GM18517 (cell line): ENCODE results near the gene REL.
"Not testable (repeated sequence)": the region's sequence is repeated elsewhere in the genome, so short reads cannot be mapped to it uniquely, and the experiment has no call there.

Experiments
- ATAC-seq: cut with Tn5 transposase; IDR thresholded peaks from one replicate; pipeline ENCODE4 v1.9.1; 2021; ENCODE audit warnings: mild to moderate bottlenecking, moderate library complexity; ENCODE audit not compliant: unreplicated experiment

REL gene

DNA sequence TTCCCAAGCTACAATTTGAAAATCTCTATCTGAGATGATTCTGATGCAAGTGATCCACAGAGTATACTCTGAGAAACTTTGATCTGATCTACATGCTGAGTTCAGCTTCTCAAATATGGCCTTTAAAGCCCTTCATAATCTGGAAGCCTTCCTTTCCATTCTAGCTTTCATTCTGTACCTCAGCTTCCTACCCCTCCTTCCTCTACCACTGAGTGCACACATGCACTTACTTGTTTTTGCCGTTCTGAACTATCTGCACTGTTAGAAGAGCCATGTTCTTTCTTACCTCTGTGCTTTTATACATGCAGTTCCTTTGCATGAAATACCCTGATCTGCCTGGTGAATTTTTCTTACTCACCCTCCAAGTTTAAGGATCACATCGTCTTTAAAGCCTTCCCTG is 25.0 kb downstream of the REL start:
- no peak for ATAC-seq

DNA sequence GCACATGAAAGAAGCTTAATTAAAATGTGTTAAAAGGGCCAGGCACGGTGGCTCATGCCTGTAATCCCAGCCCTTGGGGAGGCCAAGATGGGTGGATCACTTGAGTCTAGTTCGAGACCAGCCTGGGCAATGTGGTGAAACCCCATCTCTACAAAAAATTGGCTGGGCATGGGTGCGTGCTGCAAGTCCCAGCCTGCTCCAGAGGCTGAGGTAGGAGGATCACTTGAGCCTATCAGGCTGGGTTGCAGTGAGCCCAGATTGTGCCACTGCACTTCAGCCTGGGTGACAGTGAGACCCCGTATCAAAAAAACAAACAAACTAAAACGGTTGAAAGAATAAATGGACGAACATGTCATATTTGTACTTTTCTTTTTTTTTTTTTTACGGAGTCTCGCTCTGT is 26.0 kb downstream of the REL start:
- no peak for ATAC-seq

DNA sequence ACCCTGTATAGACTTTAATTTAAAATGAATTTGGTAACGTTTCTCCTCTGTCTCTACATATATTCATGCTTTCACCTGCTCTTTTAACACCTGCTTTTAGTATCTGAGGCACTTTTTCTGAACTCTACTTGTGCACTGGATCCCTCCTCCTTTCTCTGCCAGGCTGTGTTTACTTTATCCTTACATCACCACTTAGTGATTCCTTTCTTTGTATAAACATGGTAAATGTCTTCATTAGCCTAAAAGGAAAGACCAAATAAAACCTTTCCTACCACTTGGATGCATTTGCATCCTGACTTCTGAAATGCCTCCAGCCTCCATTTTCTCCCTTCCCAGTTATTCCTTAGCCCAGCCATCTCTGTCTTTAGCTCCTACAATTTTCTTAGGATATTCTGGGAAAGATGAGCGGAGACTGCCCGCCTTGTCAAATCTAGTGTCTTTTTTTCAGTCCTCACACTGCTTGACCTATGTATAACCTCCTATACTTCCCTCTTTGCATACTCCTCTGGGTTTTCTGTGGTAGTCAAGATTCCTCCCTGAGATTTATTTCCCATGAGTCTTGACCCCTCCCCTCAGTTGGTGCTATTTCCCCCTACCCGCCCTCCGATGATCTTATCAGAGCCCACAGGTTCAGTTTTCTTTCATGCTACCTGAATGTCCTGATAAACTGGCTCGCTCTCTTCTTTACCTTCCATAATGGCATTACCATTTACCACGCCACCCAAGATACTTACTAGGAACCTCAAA is 44.8 kb downstream of the REL start:
- no peak for ATAC-seq

DNA sequence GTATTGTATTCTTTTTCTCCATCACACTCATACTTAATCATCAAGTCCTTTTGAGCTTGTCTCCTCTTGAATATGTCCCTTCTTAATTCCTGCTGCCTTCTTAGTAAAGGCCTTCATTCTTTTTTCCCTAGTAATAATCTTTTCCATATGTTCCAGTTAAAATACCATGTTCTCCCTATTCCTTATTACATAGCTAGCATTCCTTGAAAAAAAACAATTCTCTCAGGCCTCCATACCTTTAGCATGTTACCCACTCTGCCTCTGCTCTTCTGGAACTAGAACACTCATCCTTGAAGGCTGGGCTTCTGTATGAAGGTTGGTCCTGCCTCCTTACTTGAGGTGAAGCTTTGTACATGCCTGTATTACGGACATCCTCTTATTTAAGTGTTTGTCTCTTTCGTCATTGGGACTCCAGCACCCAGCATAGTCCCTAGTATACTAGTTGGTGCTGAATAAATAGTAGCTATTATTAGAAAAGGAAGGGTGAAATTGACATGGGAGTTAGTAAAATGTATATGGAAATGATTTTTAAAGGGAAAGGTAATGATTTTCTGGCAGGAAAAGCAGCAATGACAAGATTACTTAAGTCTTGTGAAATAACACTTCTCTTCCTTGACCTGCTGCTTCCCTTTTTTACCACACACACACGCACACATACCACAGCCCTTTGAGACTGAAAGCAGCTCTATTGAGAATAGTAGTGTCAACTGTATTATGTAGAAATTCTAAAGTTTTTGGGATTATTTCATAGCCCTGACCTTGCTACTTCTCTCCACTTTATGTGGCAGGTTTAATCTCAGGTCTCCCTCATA is 45.6 kb downstream of the REL start:
- ATAC-seq = no peak

DNA sequence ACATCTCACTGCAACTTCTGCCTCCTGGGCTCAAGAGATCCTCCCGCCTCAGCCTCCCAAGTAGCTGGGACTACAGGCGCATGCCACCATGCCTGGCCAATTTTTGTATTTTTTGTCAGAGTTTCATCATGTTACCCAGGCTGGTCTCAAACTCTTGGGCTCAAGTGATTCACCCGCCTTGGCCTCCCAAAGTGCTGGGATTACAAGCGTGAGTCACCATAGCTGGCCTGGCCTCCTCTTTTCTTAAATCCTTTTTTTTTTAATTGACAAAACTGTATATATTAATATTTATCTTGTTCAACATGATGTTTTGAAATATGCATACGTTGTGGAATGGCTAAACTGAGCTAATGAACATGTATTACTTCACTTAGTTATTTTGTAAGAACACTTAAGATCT is 50.7 kb downstream of the REL start:
- not testable (repeated sequence) for ATAC-seq

DNA sequence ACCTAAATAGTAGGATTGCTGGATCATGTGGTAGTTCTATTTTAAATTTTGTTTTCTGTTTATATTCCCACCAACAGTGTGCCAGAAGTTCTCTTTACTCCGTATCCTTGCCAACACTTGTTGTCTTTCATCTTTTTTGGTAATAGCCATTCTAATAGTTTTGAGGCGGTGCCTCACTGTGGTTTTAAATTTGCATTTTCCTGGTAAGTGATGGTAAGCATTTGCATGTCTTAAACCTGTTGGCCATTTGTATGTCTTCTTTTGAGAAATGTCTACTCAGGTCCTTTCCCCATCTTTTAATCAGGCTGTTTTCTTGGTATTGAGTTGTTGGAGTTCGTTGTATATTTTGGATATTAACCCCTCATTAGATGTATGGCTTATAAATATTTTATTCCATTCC is 51.6 kb downstream of the REL start:
- no peak for ATAC-seq

DNA sequence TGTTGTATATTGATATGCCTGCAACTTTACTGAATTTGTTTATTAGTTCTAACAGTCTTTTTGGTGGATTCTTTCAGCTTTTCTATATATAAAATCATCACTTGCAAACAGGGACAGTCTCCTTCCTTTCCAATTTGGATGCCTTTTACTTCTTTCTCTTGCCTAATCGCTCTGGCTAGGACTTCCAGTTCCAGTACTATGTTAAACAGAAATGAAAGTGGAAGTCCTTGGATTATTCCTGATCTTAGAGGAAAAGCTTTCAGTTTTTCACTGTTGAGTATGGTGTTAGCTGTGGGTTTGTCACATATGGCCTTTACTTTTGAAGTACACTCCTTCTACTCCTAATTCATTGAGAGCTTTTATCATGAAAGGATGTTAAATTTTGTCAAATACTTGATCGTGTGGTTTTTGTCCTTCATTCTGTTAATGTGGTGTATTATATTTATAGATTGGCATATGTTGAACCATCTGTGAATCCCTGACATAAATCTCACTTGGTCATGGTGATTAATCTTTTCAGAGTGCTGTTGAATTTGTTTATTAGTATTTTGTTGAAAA is 52.9 kb downstream of the REL start:
- no peak for ATAC-seq

DNA sequence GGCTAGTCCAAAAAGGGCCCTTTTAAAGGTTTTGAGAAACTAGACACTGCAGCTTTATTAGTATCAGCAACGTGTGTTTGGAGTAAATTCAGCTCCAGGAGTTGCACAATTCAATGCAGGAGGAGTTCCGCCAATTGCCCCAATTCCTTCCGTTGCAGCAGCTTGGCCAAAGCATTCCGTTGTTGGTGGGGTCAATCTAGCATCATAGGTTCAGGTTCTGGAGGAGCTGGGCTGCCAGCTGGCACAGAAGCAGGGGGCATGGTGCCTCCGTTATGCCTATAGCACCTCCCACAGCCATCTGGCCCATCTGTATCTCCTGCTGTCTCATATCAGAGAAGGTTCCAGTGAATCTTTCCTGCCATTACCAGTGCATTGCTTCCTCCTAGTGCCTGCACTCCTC is 55.4 kb downstream of the REL start:
- no peak for ATAC-seq

DNA sequence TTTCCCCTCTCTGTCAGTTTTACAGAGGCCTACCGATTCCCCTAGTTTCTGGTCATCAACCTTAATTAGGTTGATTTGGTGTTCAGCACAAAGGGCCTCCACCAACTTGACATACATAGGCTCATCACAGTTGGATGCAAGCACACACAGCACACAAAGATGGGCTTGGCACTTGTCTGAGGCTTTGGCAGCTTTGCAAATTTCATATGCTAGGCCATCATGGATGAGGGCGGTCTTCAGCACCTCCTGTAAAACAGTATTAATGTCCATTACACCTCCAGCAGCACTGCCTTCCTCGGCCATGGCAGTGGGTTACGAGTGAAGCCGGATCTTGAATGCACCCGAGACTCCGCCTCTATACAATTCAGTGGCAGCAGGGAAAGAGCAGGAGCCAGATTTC is 56.9 kb downstream of the REL start:
- ATAC-seq = no peak

DNA sequence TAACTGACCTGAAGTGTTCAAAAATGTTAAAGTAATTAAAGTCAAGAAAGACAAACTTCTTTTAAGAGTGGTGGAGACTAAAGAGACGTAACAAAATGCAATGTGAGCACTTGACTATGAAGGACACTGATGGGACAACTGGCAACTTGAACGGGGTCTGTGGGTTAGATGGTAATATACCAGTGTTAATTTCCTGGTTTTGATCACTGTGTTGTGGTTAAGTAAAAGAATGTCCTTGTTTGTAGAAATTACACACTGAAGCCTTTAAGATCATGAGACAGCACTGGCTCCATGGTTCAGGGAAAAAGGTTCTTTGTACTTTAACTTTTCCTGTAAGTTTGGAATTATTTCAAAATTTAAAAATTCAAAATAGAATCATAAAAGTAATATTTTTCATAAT is 58.2 kb downstream of the REL start:
- no peak for ATAC-seq

DNA sequence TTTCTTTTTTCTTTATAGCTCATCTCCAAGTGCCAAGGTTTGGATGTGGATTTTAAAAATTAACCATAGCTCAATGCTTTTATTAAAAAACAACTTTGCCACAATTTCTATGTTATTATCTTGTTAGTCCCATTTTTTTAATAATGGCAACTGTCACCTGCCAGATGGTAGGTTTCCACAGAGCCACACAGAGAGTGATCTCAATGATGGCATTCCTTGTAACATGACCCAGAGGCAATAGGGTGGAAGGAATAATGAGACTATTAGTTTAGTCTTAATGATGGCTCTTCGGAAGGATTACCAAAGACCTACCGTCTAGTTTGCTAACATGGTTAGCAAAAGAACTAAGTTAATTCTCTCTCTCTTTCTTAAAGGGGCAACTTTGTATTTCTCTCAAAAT is 64.0 kb downstream of the REL start:
- ATAC-seq = no peak

DNA sequence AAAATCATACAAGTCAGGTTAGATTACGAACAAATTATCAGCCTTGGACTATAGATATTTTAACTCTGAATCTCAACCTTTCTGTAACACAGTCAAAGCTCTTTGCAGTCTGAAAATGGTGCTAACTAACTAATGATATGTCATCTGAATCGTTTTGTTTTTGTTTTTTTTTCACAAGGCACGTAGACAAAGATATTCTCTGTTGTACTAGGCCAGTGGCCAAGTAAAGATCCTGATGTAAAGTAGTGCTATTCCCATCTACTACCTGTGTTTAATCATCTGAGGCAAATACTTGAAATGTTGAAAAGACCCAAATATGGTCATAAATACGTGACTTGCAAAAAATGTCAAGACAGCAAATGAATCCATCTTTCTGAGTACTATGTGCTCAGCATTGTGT is 65.7 kb downstream of the REL start:
- no peak for ATAC-seq

DNA sequence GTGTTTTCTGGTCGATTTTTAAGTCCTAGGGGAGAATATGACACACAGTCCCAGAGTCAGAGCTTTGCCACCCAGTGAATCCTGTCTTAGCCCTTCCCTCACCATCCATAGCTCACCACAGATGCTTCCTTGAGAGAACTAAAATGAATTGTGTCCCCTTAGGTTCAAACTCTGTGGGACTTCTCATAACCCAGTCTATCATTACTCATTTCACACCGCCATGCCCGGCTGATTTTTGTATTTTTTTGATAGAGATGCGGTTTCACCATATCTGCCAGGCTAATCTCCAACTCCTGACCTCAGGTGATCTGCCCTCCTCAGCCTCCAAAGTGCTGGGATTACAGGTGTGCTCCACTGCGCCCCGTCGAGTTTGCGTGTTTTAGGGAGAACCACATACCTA is 66.8 kb downstream of the REL start:
- ATAC-seq = no peak

DNA sequence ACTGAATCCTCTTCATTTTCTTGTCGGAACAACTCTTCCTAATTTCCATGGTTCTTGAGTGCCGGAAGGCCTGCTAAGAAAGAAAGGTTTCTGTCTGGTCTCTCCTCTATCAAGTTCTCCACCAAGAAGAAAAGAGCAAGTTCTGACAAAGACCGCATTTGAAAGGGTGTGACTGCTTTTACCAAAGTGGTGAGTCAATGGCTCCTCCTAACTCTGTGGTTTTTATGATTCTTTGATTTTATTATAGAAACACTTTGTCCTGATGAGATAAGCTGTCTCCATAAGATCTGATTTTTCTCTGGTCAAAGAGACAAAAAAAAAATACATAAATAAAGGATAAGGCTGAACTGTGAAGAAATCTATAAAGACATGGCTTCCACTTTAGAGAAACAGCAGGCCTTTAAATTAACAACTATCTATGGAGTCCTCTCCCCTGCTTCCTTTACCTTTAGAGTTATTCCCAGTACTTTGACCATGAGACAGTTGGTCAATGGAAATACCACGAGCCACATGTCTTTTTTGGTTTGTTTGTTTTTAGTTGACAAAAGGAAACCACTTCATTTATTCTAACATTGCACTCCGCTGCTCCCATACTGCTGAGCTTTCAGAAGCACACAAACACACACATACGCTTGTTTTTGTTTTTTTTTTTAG is 67.7 kb downstream of the REL start:
- ATAC-seq = no peak

DNA sequence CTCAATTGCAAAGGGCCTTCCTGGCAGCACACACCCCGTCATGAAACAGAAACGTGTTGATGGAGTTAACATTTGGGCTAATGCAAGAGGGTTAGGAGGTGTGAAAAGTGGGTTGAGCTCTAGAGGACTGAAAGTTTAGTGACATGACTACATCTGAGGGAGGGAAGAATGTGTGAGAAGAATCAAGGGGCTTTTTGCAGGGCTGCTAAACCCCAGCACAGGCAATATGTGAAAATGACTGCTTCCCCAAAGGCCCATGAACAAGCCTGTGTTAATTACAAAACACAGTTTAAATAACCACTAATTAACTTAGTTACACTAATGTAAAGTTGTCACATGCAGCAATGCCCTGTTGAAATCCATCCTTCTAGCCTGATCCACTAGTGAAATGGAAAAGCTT is 72.8 kb downstream of the REL start:
- ATAC-seq = no peak

DNA sequence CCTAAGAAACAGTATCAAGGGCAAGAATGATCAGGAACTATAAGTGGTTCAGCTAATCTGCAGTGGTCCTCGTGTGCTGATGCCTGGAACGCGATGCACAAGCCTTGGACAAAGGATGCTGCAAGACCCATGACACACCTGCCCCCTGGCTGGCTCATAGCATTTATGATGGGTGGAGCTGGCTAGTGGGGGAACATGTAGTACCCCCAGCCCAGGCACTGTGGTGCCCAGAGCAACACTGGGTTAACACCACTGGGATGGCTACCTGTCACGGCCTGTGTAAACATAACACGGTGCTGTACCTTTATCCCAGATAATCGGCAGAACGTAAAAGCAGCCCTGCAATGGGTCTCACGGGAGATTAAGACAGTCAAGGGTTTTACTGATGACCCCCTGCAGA is 75.8 kb downstream of the REL start:
- ATAC-seq = no peak

DNA sequence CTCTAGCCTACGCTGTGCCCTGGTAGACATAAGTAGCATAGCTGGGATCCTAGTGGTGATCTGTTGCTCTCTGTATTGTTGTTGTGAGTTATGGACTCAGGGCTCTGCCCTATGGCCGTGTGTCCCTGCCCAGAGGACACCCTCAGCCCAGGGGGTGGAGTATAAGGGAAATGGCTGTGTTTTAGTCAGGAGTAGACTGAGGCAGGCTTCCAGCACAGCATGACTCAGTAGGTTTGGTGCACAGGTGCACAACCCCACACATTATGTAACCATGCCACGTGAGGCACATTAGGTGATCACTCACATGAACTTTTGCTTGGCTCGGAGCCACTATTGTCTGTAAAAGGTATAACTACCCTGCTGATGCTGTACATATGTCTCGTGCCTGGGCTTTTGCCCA is 76.3 kb downstream of the REL start:
- ATAC-seq = no peak

DNA sequence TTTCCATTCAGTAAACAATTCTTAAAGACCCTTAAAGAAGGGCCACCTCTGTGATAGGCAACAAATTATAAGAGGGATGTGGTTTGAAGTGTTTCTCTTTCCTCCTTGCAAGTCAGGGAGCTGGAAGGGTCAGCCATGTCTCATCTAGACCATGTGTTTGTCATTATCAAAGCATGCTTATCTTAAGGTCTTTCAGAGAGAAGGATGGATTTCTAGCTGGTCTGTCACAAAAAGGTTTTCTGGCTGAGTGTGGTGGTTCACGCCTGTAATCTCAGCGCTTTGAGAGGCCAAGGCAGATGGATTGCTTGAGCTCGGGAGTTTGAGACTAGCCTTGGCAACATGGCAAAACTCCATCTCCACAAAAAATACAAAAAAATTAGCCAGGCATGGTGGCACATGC is 77.0 kb downstream of the REL start:
- no peak for ATAC-seq

DNA sequence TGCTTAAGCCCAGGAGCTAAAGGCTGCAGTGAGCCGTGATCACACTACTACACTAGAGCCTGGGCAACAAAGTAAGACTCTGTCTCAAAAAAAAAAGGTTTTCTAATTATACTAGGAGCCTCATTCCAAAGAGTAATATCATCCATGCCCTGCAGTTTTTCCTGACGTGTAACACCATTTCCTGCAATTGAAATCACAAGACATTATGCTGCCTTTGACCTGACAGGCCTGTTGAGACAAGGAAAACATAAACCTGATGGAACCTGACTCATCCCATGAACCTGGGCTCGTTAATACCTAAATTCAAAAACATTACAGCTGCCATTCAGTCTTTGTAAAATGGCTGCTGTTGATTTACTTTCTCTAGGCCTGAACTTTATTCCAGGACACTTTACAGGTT is 77.4 kb downstream of the REL start:
- no peak for ATAC-seq

DNA sequence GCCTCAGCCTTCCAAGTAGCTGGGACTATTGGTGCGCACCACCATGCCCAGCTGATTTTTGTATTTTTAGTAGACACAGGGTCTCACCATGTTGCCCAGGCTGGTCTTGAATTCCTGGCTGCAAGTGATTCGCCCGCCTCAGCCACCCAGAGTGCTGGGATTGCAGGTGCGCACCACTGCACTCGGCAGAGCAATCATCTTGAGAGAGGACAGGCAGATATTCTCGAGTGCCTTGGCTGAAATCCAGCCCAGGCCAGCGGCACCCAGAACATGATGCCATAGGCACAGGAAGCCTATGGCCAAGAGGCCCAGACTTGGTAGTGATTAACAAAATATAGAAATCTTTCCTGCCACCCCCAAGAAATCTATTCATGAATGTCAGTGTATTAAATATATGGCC is 78.1 kb downstream of the REL start:
- ATAC-seq = no peak

DNA sequence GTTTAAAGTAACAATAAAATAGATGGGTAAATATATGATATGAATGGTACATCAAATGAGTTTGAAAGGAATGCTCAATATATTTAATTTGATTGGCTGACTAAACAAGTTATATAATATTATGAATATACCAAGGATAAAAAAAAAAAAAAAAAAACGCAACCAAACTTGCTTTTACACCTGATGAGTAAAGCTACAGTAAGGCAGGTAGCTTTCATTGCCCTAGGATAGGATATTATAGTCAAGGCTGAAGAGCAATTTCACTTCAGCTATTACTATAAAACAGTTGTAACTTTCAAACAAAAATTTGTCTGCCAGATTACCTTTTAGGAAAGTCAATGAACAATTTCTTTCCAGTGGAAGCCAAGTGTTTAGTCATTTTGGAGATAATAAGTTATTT is 79.3 kb downstream of the REL start:
- ATAC-seq = no peak

DNA sequence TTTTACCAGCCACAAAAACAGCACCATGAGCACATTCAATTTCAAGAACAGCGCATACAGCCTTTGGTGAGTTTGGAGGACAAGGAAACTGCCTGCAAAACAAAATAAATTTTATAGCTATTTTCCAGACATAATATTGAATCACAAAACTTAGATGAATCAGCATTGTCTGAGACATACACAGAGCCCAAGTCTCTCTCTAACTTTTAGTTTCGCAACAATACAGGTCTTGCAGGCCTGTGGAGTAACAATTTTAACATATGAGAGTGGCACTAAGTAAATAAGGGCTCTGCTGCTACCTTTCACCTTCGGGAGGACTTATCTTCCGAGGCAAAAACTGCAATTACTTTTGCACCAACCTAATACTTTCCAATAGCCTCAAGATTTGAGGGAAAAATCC is 80.1 kb downstream of the REL start:
- ATAC-seq = no peak
